NCI-H446 (cell line): ENCODE measurements around the gene BACH2.
"Not testable (repeated sequence)": the region's sequence is repeated elsewhere in the genome, so short reads cannot be mapped to it uniquely, and the experiment has no call there.

Experiments used
- DNase-seq, 2 experiments: peaks; one replicate each; lab custom pipeline; 2025; lab: John Stamatoyannopoulos, UW

BACH2 gene

GRCh38 chr6:89894169-89894568, 402.5 kb downstream of the BACH2 start, which contains the start of gene GJA10:
TSS of gene GJA10 (plus strand) at chr6:89894469. CDS start at chr6:89894469, 0 bp downstream.
- no peak for DNase-seq

- DNase-seq, result not testable (repeated sequence)
Observed at GRCh38 chr6:89892577-89892976, 404.1 kb downstream of the BACH2 start.

GRCh38 chr6:89890845-89891528, 405.7 kb downstream of the BACH2 start:
- DNase-seq, result not testable (repeated sequence)

- no peak for DNase-seq
Observed at GRCh38 chr6:89888871-89889270, 407.8 kb downstream of the BACH2 start.

- DNase-seq, result no peak
Observed at GRCh38 chr6:89888138-89888514, 408.5 kb downstream of the BACH2 start.

GRCh38 chr6:89887452-89888137, 409.0 kb downstream of the BACH2 start:
- DNase-seq, result no peak

- DNase-seq, result no peak
Observed at GRCh38 chr6:89886378-89887120, 410.1 kb downstream of the BACH2 start.
